Right lobe of liver (tissue), 6 donors: ENCODE data around the gene VCAM1. TPM values are rescaled to one million over a fixed set of nuclear protein-coding genes. Genes with fewer than 3 reads are reported as not detected.

Experiments used
- ATAC-seq, 4 donors: fragments of 200-7000 bp; cut with Tn5 transposase; one replicate each; pipeline ENCODE4 v1.9.1; 2020; ENCODE audit warnings: mild to moderate bottlenecking in 4 of 4, moderate library complexity in 4 of 4
- DNase-seq, 3 donors: peaks; one replicate each; pipeline ENCODE4 v3.0.0-alpha.2; 2020
- H3K27ac ChIP-seq, 3 donors: fragments of 200-600 bp; one replicate each; pipeline ENCODE4 v1.8.0; 2022
- H3K27me3 ChIP-seq, 2 donors: fragments of 200-600 bp; one replicate each; pipeline ENCODE4 v1.8.0; 2022
- H3K36me3 ChIP-seq, 4 donors: fragments of 200-600 bp; sonication (generic) in 1 of 4; one replicate each; pipeline versions ENCODE4 v1.5.1 to v1.8.0; 2017 to 2022; ENCODE audit warnings: control low read depth in 1 of 4
- H3K4me1 ChIP-seq, 4 donors: fragments of 200-600 bp; sonication (generic) in 1 of 4; one replicate each; pipeline versions ENCODE4 v1.5.1 to v1.8.0; 2017 to 2022; ENCODE audit warnings: control low read depth in 1 of 4
- H3K4me3 ChIP-seq, 3 donors: fragments of 200-600 bp; one replicate each; pipeline ENCODE4 v1.8.0; 2022
- H3K9me3 ChIP-seq, 4 donors: fragments of 200-600 bp; sonication (generic) in 1 of 4; one replicate each; pipeline versions ENCODE4 v1.5.1 to v1.8.0; 2017 to 2022; ENCODE audit warnings: control low read depth in 1 of 4
- CTCF ChIP-seq, 4 donors: fragments of 200-600 bp in 3 of 4; fragments of 450-650 bp in 1 of 4; IDR thresholded peaks; one replicate each; pipeline versions ENCODE4 v1.5.1 to v1.8.0; 2016 to 2022; ENCODE audit warnings: antibody characterized with exemption in 4 of 4, mild to moderate bottlenecking in 2 of 4
- POLR2A ChIP-seq: fragments of 450-650 bp; IDR thresholded peaks from one replicate; pipeline ENCODE4 v1.6.1; 2017; ENCODE audit warnings: antibody characterized with exemption, mild to moderate bottlenecking
- WGBS: methylation state at CpG from one replicate; pipeline ENCODE4 v1.1.6; 2018; ENCODE audit warnings: low coverage, low lambda C conversion rate; ENCODE audit not compliant: insufficient coverage; ENCODE audit errors: missing lambda C conversion rate; 5-methylcytosine and 5-hydroxymethylcytosine counted together
- intact Hi-C, 2 donors: fragments of 100-400 bp; cut with DNase I; formaldehyde crosslinking; loops; one replicate each; pipeline versions ENCODE4 v1.11.2 to v1.14.1; 2022
- total RNA-seq, 6 experiments: library from RNA; depleted of rRNA in 2 of 6; stranded (reverse); fragments of >200 nt in 2 of 6; fragmentation: NEBNext Ultra II Directional in 3 of 6; extraction: Animal tissue kit (Norgen Biotek cat#: 25700) in 3 of 6; gene quantifications; one replicate each; pipeline versions ENCODE4 v1.1.0 to v1.2.4, GENCODE V29; 2016 to 2023
- donor health status: DM: no; HTN: yes; CAD: no.
- donor health status: DM: no; HTN: no; CAD: no.
- donor health status: DM: no; HTN: no; CAD: no.
- donor health status: DM: no; HTN: yes; CAD: no.
- donor health status: DM: no; HTN: yes; CAD: no.

Gene VCAM1
- total RNA-seq, 6 experiments from 2014 or later = 2.5 to 17.4 (median 11.2) TPM

- Histone ChIP-seq H3K4me1 (no peaks in the 10 kb centered on the region), H3K4me3 (no peak overlapping the region), H3K9me3 (no peaks in the 10 kb centered on the region), H3K36me3 (no peaks in the 10 kb centered on the region), H3K27ac (no peak overlapping the region), H3K27me3 (no peaks in the 10 kb centered on the region)
- TF ChIP-seq CTCF (IDR thresholded peaks at IDR 0.05) = no peak
- TF ChIP-seq POLR2A = no peak
- 28% methylated on average over 1 of the region's 1 CpG for WGBS
- no peak for DNase-seq
- ATAC-seq = no peak
- intact Hi-C loops = no loop called here
These were observed 16.8 kb downstream of the VCAM1 start for GRCh38 chr1:100736324-100736723.

DNA sequence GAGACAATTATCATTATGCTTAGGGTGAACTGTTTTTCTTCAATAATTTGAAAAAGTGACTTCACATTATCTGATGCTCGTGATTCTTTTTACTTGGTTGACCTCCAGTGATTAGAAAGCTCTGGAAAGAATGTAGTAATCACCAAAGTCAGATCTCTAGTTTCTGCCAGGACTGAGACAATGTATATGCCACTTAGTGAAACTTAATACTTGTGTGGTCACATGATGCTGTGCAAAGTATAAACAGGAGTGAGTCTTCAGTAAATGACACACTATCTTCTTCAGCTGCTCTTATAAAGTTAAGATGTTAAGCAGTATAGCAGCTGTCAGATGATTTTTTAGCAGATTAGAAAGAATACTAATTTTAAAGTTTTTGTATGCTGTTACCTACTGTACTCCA, 17.2 kb downstream of the VCAM1 start:
- DNase-seq (no peak), ATAC-seq (no peak)
- Histone ChIP-seq H3K4me1 (no peaks in the 10 kb centered on the region), H3K36me3 (no peaks in the 10 kb centered on the region), H3K27me3 (no peaks in the 10 kb centered on the region), H3K9me3 (no peaks in the 10 kb centered on the region), H3K27ac (no peak overlapping the region), H3K4me3 (no peak overlapping the region)
- intact Hi-C loops = no loop called here
- TF ChIP-seq CTCF (IDR thresholded peaks at IDR 0.05) = no peak
- no peak for TF ChIP-seq POLR2A
- 53% methylated on average over 1 of the region's 1 CpG for WGBS

- no peak for ATAC-seq
- H3K27me3 ChIP-seq = no peaks in the 10 kb centered on the region
- intact Hi-C loops = no loop called here
- no peak for DNase-seq
- no peaks in the 10 kb centered on the region for H3K36me3 ChIP-seq
- no peaks in the 10 kb centered on the region for H3K4me1 ChIP-seq
- no peak overlapping the region for H3K4me3 ChIP-seq
- 65% methylated on average over 3 of the region's 3 CpGs for WGBS
- TF ChIP-seq POLR2A (no peak), CTCF (IDR thresholded peaks at IDR 0.05) (no peak)
- no peaks in the 10 kb centered on the region for H3K9me3 ChIP-seq
- H3K27ac ChIP-seq = no peak overlapping the region
These were observed 27.0 kb downstream of the VCAM1 start for GRCh38 chr1:100746542-100746932.

- Histone ChIP-seq H3K4me3 (no peak overlapping the region), H3K4me1 (no peaks in the 10 kb centered on the region), H3K36me3 (no peaks in the 10 kb centered on the region), H3K27ac (no peak overlapping the region), H3K27me3 (no peaks in the 10 kb centered on the region), H3K9me3 (no peaks in the 10 kb centered on the region)
- no peak for ATAC-seq
- DNase-seq = no peak
- intact Hi-C loops = no loop called here
- TF ChIP-seq POLR2A (no peak), CTCF (IDR thresholded peaks at IDR 0.05) (no peak)
- WGBS = 90% methylated on average over 2 of the region's 2 CpGs
These were observed 28.2 kb downstream of the VCAM1 start for GRCh38 chr1:100747771-100748170.
